ENCODE measurements around the gene NCKAP5L.

NCKAP5L gene

GRCh38 chr12:49809906-49810389, 18.3 kb downstream of the NCKAP5L start:
- peak overlapping the region; percentile 10 to 70 for H3K18ac ChIP-seq (ENCODE audit: low read depth in 1 of 2, low read length in 2 of 2)
- H2BK5ac ChIP-seq (ENCODE audit: low read depth, low read length, poor library complexity, severe bottlenecking): peak overlapping the region; percentile 20
- H3K4ac ChIP-seq (ENCODE audit: low read depth in 1 of 2, low read length in 2 of 2): no peak overlapping the region
- H3K27me3 ChIP-seq (ENCODE audit: control insufficient read depth in 1 of 2, insufficient read depth in 1 of 2, low read length in 2 of 2): no peaks in the 10 kb centered on the region
- H2AFZ ChIP-seq (ENCODE audit: low read depth, low read length): no peak overlapping the region
- H2BK120ac ChIP-seq (ENCODE audit: low read depth, low read length): no peak overlapping the region
- H3K14ac ChIP-seq (ENCODE audit: low read length in 2 of 2): no peak overlapping the region
- no peak overlapping the region for H2AK5ac ChIP-seq (ENCODE audit: low read length, severe bottlenecking)
- H3K9ac ChIP-seq (ENCODE audit: low read length): peak overlapping the region; percentile 68
- H3K9me3 ChIP-seq (ENCODE audit: control insufficient read depth, low read length): no peaks in the 10 kb centered on the region
- peak overlapping the region in 1 of 2 experiments; percentile 50 for H3K4me3 ChIP-seq (ENCODE audit: insufficient read depth in 1 of 2, low read depth in 1 of 2, low read length in 2 of 2)
- peak overlapping the region in 1 of 2 experiments; percentile 70 for H2BK12ac ChIP-seq (ENCODE audit: low read length in 2 of 2)
- no peak overlapping the region for H3K4me2 ChIP-seq (ENCODE audit: low read length, poor library complexity, severe bottlenecking)
- H3K23ac ChIP-seq (ENCODE audit: low read length in 2 of 2): no peak overlapping the region
- H2BK15ac ChIP-seq (ENCODE audit: low read depth, poor library complexity, severe bottlenecking): peak overlapping the region; percentile 39
- 47% methylated on average over 7 of the region's 9 CpGs for WGBS
- H4K91ac ChIP-seq (ENCODE audit: low read length): no peak overlapping the region
- DNase-seq: no peak
- peaks cover 60% of the 10 kb centered on the region for H3K79me1 ChIP-seq (replicated peaks; ENCODE audit: low read length, poor library complexity, severe bottlenecking)
- peaks cover 32% of the 10 kb centered on the region for H3K4me1 ChIP-seq (ENCODE audit: control insufficient read depth, insufficient read depth, low read depth, low read length)
- no peak overlapping the region for H3K27ac ChIP-seq (ENCODE audit: low read length, poor library complexity, severe bottlenecking)
- peak overlapping the region; percentile 42 for H4K8ac ChIP-seq (ENCODE audit: low read length)
- H3K36me3 ChIP-seq (ENCODE audit: control insufficient read depth in 1 of 2, insufficient read depth in 2 of 2, low read depth in 1 of 2, low read length in 2 of 2): peaks cover 35 to 48% of the 10 kb centered on the region in 2 experiments

DNA sequence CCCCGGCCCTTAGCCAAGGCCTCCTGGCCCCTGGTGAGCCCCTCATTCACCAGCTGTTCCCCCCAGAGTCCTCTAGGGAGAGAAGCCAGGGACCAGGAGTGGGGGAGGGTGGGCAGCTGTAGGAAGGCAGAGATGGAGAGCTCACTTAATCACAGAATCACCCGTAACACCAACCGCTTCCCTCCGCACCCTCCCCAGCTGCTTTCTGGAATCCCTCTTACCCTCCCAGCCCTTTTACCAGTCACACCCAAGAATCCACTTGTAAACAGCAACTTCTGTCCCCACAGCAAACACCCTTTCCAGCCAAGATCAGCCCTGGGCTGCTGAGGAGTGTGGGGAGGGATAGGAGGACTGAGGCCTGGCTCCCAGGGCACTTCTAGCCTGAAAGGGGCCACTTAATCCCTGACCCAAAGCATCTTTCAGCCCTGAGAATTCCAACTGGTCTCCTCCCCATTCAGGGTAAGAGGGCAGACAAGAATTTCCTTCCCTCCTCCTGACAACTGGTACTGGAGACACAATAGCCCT, 18.8 kb downstream of the NCKAP5L start:
- Histone ChIP-seq H3K4me3 (ENCODE audit: insufficient read depth in 1 of 2, low read depth in 1 of 2, low read length in 2 of 2) (peak overlapping the region in 1 of 2 experiments; percentile 50), H4K8ac (ENCODE audit: low read length) (peak overlapping the region; percentile 43), H2AK5ac (ENCODE audit: low read length, severe bottlenecking) (no peak overlapping the region), H2BK15ac (ENCODE audit: low read depth, poor library complexity, severe bottlenecking) (no peak overlapping the region), H2BK5ac (ENCODE audit: low read depth, low read length, poor library complexity, severe bottlenecking) (peak overlapping the region; percentile 20), H3K23ac (ENCODE audit: low read length in 2 of 2) (peak overlapping the region in 1 of 2 experiments; percentile 94), H2AFZ (ENCODE audit: low read depth, low read length) (no peak overlapping the region), H3K27ac (ENCODE audit: low read length, poor library complexity, severe bottlenecking) (no peak overlapping the region), H3K79me1 (replicated peaks; ENCODE audit: low read length, poor library complexity, severe bottlenecking) (peaks cover 65% of the 10 kb centered on the region), H3K4ac (ENCODE audit: low read depth in 1 of 2, low read length in 2 of 2) (peak overlapping the region in 1 of 2 experiments; percentile 22), H3K27me3 (ENCODE audit: control insufficient read depth in 1 of 2, insufficient read depth in 1 of 2, low read length in 2 of 2) (no peaks in the 10 kb centered on the region), H2BK12ac (ENCODE audit: low read length in 2 of 2) (peak overlapping the region in 1 of 2 experiments; percentile 80), H4K91ac (ENCODE audit: low read length) (peak overlapping the region; percentile 35), H2BK120ac (ENCODE audit: low read depth, low read length) (no peak overlapping the region), H3K9ac (ENCODE audit: low read length) (peak overlapping the region; percentile 68), H3K9me3 (ENCODE audit: control insufficient read depth, low read length) (no peaks in the 10 kb centered on the region), H3K18ac (ENCODE audit: low read depth in 1 of 2, low read length in 2 of 2) (peak overlapping the region; percentile 10 to 93), H3K36me3 (ENCODE audit: control insufficient read depth in 1 of 2, insufficient read depth in 2 of 2, low read depth in 1 of 2, low read length in 2 of 2) (peaks cover 36 to 54% of the 10 kb centered on the region in 2 experiments), H3K4me1 (ENCODE audit: control insufficient read depth, insufficient read depth, low read depth, low read length) (peaks cover 32% of the 10 kb centered on the region), H3K4me2 (ENCODE audit: low read length, poor library complexity, severe bottlenecking) (no peak overlapping the region), H3K14ac (ENCODE audit: low read length in 2 of 2) (peak overlapping the region in 1 of 2 experiments; percentile 87)
- DNase-seq: peak; percentile 53
- WGBS: no CpG with 5 or more reads among the region's 4 CpGs

- peak overlapping the region in 1 of 2 experiments; percentile 94 for H3K23ac ChIP-seq (ENCODE audit: low read length in 2 of 2)
- H3K4me3 ChIP-seq (ENCODE audit: insufficient read depth in 1 of 2, low read depth in 1 of 2, low read length in 2 of 2): peak overlapping the region in 1 of 2 experiments; percentile 50
- H3K9ac ChIP-seq (ENCODE audit: low read length): peak overlapping the region; percentile 68
- H3K18ac ChIP-seq (ENCODE audit: low read depth in 1 of 2, low read length in 2 of 2): peak overlapping the region in 1 of 2 experiments; percentile 93
- no peaks in the 10 kb centered on the region for H3K27me3 ChIP-seq (ENCODE audit: control insufficient read depth in 1 of 2, insufficient read depth in 1 of 2, low read length in 2 of 2)
- H3K4ac ChIP-seq (ENCODE audit: low read depth in 1 of 2, low read length in 2 of 2): peak overlapping the region in 1 of 2 experiments; percentile 22
- H3K9me3 ChIP-seq (ENCODE audit: control insufficient read depth, low read length): no peaks in the 10 kb centered on the region
- no peak overlapping the region for H2BK5ac ChIP-seq (ENCODE audit: low read depth, low read length, poor library complexity, severe bottlenecking)
- peak; percentile 75 for DNase-seq
- H4K8ac ChIP-seq (ENCODE audit: low read length): peak overlapping the region; percentile 43
- H2AFZ ChIP-seq (ENCODE audit: low read depth, low read length): no peak overlapping the region
- H3K14ac ChIP-seq (ENCODE audit: low read length in 2 of 2): peak overlapping the region in 1 of 2 experiments; percentile 87
- H4K91ac ChIP-seq (ENCODE audit: low read length): peak overlapping the region; percentile 35
- no peak overlapping the region for H2AK5ac ChIP-seq (ENCODE audit: low read length, severe bottlenecking)
- 45% methylated on average over 13 of the region's 14 CpGs for WGBS
- H2BK15ac ChIP-seq (ENCODE audit: low read depth, poor library complexity, severe bottlenecking): no peak overlapping the region
- H3K79me1 ChIP-seq (replicated peaks; ENCODE audit: low read length, poor library complexity, severe bottlenecking): peaks cover 69% of the 10 kb centered on the region
- peak overlapping the region in 1 of 2 experiments; percentile 80 for H2BK12ac ChIP-seq (ENCODE audit: low read length in 2 of 2)
- H3K4me1 ChIP-seq (ENCODE audit: control insufficient read depth, insufficient read depth, low read depth, low read length): peaks cover 32% of the 10 kb centered on the region
- H3K4me2 ChIP-seq (ENCODE audit: low read length, poor library complexity, severe bottlenecking): no peak overlapping the region
- H3K27ac ChIP-seq (ENCODE audit: low read length, poor library complexity, severe bottlenecking): no peak overlapping the region
- H2BK120ac ChIP-seq (ENCODE audit: low read depth, low read length): peak overlapping the region; percentile 21
- H3K36me3 ChIP-seq (ENCODE audit: control insufficient read depth in 1 of 2, insufficient read depth in 2 of 2, low read depth in 1 of 2, low read length in 2 of 2): peaks cover 42 to 58% of the 10 kb centered on the region in 2 experiments
These were observed 19.4 kb downstream of the NCKAP5L start for GRCh38 chr12:49808686-49809380.

- Histone ChIP-seq H3K4ac (ENCODE audit: low read depth in 1 of 2, low read length in 2 of 2) (no peak overlapping the region), H2BK15ac (ENCODE audit: low read depth, poor library complexity, severe bottlenecking) (no peak overlapping the region), H2AK5ac (ENCODE audit: low read length, severe bottlenecking) (no peak overlapping the region), H2BK120ac (ENCODE audit: low read depth, low read length) (no peak overlapping the region), H3K27ac (ENCODE audit: low read length, poor library complexity, severe bottlenecking) (no peak overlapping the region), H3K9me3 (ENCODE audit: control insufficient read depth, low read length) (no peaks in the 10 kb centered on the region), H3K4me2 (ENCODE audit: low read length, poor library complexity, severe bottlenecking) (no peak overlapping the region), H3K4me3 (ENCODE audit: insufficient read depth in 1 of 2, low read depth in 1 of 2, low read length in 2 of 2) (peak overlapping the region in 1 of 2 experiments; percentile 50), H3K18ac (ENCODE audit: low read depth in 1 of 2, low read length in 2 of 2) (peak overlapping the region in 1 of 2 experiments; percentile 59), H3K4me1 (ENCODE audit: control insufficient read depth, insufficient read depth, low read depth, low read length) (peaks cover 31% of the 10 kb centered on the region), H3K36me3 (ENCODE audit: control insufficient read depth in 1 of 2, insufficient read depth in 2 of 2, low read depth in 1 of 2, low read length in 2 of 2) (peaks cover 48 to 65% of the 10 kb centered on the region in 2 experiments), H3K23ac (ENCODE audit: low read length in 2 of 2) (no peak overlapping the region), H2AFZ (ENCODE audit: low read depth, low read length) (no peak overlapping the region), H3K79me1 (replicated peaks; ENCODE audit: low read length, poor library complexity, severe bottlenecking) (peaks cover 76% of the 10 kb centered on the region), H2BK12ac (ENCODE audit: low read length in 2 of 2) (peak overlapping the region in 1 of 2 experiments; percentile 25), H3K9ac (ENCODE audit: low read length) (peak overlapping the region; percentile 68), H3K14ac (ENCODE audit: low read length in 2 of 2) (no peak overlapping the region), H3K27me3 (ENCODE audit: control insufficient read depth in 1 of 2, insufficient read depth in 1 of 2, low read length in 2 of 2) (no peaks in the 10 kb centered on the region), H4K8ac (ENCODE audit: low read length) (no peak overlapping the region), H4K91ac (ENCODE audit: low read length) (no peak overlapping the region), H2BK5ac (ENCODE audit: low read depth, low read length, poor library complexity, severe bottlenecking) (no peak overlapping the region)
- no peak for DNase-seq
- 83% methylated on average over 11 of the region's 12 CpGs for WGBS
These were observed 20.1 kb downstream of the NCKAP5L start for GRCh38 chr12:49807991-49808580.

Measured in mesenchymal stem cell (in vitro differentiated cells and primary cell).